ENCODE data around the gene POLR2C.
"Not testable (repeated sequence)": the region's sequence is repeated elsewhere in the genome, so short reads cannot be mapped to it uniquely, and the experiment has no call there.

The POLR2C gene

GRCh38 chr16:57462209-57462977 lies at the start of gene POLR2C:
Gene POLR2C, plus strand, starts transcription at chr16:57462679. Its CDS starts 46 bp downstream, at chr16:57462725.
- DNase-seq (ENCODE audit: low read depth, low spot score): peak; percentile 69

GRCh38 chr16:57413301-57413730 lies 49.2 kb upstream of the POLR2C start:
- no peak for DNase-seq (ENCODE audit: low read depth, low spot score)

- DNase-seq (ENCODE audit: low read depth, low spot score): no peak
Measured at GRCh38 chr16:57413733-57414132, 48.7 kb upstream of the POLR2C start.

- DNase-seq (ENCODE audit: low read depth, low spot score): no peak
Measured at GRCh38 chr16:57416084-57416483, 46.4 kb upstream of the POLR2C start.

GRCh38 chr16:57419506-57419905 lies 43.0 kb upstream of the POLR2C start:
- no peak for DNase-seq (ENCODE audit: low read depth, low spot score)

- peak; percentile 59 for DNase-seq (ENCODE audit: low read depth, low spot score)
Measured at GRCh38 chr16:57422026-57422944, 40.2 kb upstream of the POLR2C start.

GRCh38 chr16:57423152-57423551 lies 39.3 kb upstream of the POLR2C start:
- DNase-seq (ENCODE audit: low read depth, low spot score): no peak

GRCh38 chr16:57424583-57424982 lies 37.9 kb upstream of the POLR2C start:
- DNase-seq (ENCODE audit: low read depth, low spot score): no peak

GRCh38 chr16:57426356-57426755 lies 36.1 kb upstream of the POLR2C start:
- DNase-seq (ENCODE audit: low read depth, low spot score): no peak

- DNase-seq (ENCODE audit: low read depth, low spot score): no peak
Measured at GRCh38 chr16:57427307-57427706, 35.2 kb upstream of the POLR2C start.

GRCh38 chr16:57427824-57428223 lies 34.7 kb upstream of the POLR2C start:
- no peak for DNase-seq (ENCODE audit: low read depth, low spot score)

- DNase-seq (ENCODE audit: low read depth, low spot score): no peak
Measured at GRCh38 chr16:57430955-57431354, 31.5 kb upstream of the POLR2C start.

GRCh38 chr16:57432505-57432904 lies 30.0 kb upstream of the POLR2C start:
- no peak for DNase-seq (ENCODE audit: low read depth, low spot score)

- no peak for DNase-seq (ENCODE audit: low read depth, low spot score)
Measured at GRCh38 chr16:57432989-57433388, 29.5 kb upstream of the POLR2C start.

GRCh38 chr16:57434003-57434402 lies 28.5 kb upstream of the POLR2C start:
- DNase-seq (ENCODE audit: low read depth, low spot score): no peak

- no peak for DNase-seq (ENCODE audit: low read depth, low spot score)
Measured at GRCh38 chr16:57435838-57436237, 26.6 kb upstream of the POLR2C start.

GRCh38 chr16:57439947-57440346 lies 22.5 kb upstream of the POLR2C start:
- not testable (repeated sequence) for DNase-seq (ENCODE audit: low read depth, low spot score)

GRCh38 chr16:57440551-57440950 lies 21.9 kb upstream of the POLR2C start:
- DNase-seq (ENCODE audit: low read depth, low spot score): not testable (repeated sequence)

- DNase-seq (ENCODE audit: low read depth, low spot score): no peak
Measured at GRCh38 chr16:57444711-57445110, 17.8 kb upstream of the POLR2C start.

GRCh38 chr16:57445510-57445909 lies 17.0 kb upstream of the POLR2C start:
- no peak for DNase-seq (ENCODE audit: low read depth, low spot score)

GRCh38 chr16:57446531-57447185 lies 15.8 kb upstream of the POLR2C start:
- DNase-seq (ENCODE audit: low read depth, low spot score): no peak

Measured in smooth muscle cell of the brain vasculature (primary cell).